Erythroblast (primary cell): ENCODE data around the gene AFAP1L2.

Experiments used
- GATA1 ChIP-seq: IDR thresholded peaks from 2 replicates; pipeline ENCODE4 v1.6.1; 2011; ENCODE audit warnings: low read depth, mild to moderate bottlenecking, control low read depth, low read length, moderate library complexity
- POLR2A ChIP-seq: IDR thresholded peaks from 2 replicates; pipeline ENCODE4 v1.6.1; 2011; ENCODE audit warnings: mild to moderate bottlenecking, low read length

GRCh38 chr10:114372995-114373394, 31.3 kb downstream of the AFAP1L2 start:
- TF ChIP-seq POLR2A (no peak), GATA1 (no peak)
